Measurements from ENCODE around the gene SMYD3.
"Not testable (repeated sequence)": the region's sequence is repeated elsewhere in the genome, so short reads cannot be mapped to it uniquely, and the experiment has no call there.

The SMYD3 gene

DNA sequence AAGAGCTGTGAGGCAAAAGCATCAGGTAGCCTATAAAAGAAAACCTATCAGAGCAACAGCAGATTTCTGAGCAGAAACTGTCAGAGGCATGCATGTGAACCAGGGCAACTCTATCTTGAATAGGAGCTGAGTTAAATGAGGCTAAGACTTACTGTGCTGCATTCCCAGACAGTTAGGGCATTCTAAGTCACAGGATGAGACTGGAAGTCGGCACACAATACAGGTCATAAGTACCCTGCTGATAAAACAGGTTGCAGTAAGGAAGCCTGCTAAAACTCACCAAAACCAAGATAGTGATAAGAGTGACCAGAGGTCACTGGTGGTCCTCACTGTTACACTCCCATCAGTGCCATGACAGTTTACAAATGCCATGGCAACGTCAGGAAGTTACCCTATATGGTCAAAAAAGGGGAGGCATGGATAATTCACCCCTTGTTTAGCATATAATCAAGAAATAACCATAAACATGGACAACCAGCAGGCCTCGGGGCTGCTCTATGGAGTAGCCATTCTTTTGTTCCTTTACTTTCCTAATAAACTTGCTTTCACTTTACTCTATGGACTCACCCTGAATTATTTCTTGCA, 150.0 kb downstream of the SMYD3 start:
- not testable (repeated sequence) for FAIRE-seq; DNase-seq (ENCODE audit: low spot score)

DNA sequence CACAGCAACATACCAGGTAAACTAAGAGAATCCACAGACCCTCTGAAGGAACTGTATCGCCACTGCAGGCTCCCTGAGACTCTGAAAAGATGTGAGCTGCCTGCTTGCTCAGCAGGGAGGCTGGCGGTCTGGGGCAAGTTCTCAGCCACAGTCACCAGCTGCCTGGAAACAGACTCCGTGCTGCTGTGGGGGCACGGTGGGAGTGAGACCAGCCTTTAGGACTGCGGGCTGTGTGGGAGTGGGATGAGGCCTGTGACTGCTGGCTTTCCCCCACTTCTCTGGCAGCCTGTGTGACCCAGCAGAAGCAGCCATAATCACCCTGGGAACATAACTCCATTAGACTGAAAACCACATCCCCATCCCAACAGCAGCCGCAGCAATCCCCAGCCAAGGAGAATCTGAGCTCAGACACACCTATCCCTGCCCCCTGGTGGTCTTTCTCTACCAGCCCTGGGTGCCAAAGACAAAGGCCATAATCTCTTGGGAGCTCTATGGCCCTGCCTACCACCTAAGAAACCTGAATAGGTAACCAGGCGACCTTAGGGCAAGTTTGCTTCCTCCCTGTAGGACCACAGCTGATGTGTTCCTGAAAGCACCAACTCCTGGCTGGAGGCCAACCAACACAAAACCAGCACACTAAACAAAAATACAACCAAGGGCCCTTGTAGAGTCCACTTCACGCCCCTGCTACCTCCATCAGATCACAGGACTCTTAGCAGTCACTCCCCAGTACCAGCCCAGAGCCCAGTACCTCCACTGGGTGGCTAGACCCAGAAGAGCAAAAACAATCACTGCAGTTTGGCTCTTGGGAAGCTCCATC, 151.5 kb downstream of the SMYD3 start:
- no peak for FAIRE-seq
- DNase-seq (ENCODE audit: low spot score): no peak

DNA sequence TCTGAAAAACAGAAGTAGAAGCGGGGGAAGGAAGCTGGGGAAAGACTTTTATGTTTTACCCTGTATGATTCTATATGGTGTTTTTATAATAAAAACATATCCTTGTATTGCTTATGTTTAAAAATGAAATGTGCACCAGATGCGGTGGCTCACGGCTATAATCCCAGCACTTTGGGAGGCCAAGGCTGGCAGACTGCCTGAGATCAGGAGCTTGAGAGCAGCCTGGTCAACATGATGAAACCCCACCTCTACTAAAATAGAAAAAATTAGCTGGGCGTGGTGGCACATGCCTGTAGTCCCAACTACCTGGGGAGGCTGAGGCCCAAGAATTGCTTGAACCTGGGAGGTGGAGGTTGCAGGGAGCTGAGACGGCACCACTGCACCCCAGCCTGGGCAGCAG, 155.4 kb downstream of the SMYD3 start:
- no peak for FAIRE-seq
- DNase-seq (ENCODE audit: low spot score): no peak

DNA sequence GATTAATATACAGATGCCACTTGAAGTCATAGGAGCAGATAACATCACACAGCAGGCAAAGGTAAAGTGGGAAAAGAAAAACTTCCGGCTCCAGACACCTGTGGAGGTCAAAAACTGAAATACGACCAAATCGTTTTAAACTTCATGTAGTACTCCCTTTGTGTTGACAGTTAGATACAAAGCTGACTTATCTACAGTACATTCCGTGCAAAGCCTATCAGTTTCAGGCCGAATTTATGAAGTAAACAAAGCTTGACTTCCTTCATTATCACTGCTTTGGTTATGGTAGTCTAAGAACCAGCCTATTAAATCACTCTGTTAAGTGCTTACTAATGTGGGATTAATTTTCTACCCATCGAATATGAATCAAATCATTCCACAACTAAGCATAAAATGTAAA, 156.3 kb downstream of the SMYD3 start:
- DNase-seq (ENCODE audit: low spot score) (no peak), FAIRE-seq (no peak)

DNA sequence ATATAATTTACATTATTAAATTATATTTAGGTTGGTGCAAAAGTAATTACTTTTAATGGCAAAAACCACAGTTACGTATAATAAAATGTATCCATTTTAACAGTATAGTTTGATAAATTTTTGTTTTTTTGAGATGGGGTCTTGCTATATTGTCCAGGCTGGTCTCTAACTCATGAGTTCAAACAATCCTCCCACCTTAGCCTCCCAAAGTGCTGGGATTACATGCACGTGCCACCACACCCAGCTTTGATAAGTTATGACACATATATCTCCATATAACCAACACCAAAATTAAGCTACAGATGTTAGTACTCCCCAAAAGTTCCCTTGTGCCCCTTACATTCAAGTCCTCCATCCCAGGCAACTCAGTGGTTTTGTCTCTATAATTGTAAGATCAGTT, 163.1 kb downstream of the SMYD3 start:
- no peak for DNase-seq (ENCODE audit: low spot score)
- no peak for FAIRE-seq

DNA sequence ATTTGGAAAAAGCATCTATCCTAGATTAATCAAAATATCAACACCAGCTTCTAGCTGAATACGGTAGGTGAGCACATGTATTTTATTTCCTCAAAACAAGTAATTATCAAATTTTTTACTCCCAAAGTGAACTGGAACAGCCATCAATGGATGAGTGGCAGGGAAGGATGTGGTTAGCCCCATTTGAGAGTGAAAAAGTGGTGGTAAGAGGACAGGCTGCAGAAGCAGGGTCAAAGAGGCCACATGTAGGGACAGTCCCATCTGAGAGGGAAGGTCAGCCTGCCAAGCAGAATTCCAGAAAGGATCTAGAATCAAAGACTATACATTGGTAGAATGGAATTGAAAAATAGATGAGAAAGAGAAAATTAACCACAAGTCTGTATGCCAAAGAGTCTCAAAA, 163.8 kb downstream of the SMYD3 start:
- DNase-seq (ENCODE audit: low spot score) (no peak), FAIRE-seq (no peak)

DNA sequence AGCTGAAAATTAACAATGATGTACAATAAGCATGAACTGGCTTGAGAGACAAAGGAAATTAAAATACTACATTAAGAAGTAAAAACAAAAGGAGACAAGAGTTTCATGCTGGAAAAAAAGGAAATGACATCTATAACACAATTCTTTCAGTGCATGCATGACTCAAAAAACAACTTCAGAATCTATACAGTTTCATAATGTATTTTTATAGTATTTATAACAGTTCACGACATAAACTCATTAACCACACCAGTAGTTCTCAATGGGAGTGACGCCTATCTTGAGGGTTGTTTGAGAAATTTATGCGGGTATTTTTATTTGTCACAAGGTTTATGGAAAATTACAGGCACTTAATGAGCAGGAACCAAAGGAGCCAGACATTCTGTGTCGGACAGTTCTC, 168.5 kb downstream of the SMYD3 start:
- DNase-seq (ENCODE audit: low spot score) (no peak), FAIRE-seq (no peak)

DNA sequence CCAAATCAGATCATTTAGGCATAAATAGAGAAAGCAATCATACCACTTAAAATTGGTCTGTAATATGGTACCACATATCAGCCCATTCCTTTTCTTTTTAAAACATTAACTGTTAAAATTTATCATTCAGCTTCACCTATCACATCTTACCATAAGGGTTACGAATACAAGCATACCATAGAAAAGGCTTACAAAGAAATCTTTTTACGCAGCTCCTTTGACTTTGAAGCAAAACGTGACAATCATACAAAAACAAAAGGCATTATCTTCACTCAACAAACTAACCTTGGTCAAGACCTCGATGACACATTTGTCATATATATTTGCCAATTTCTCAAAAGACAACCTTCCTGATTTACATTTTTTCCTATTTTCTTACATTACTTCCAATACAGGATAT, 169.0 kb downstream of the SMYD3 start:
- DNase-seq (ENCODE audit: low spot score) (no peak), FAIRE-seq (no peak)

DNA sequence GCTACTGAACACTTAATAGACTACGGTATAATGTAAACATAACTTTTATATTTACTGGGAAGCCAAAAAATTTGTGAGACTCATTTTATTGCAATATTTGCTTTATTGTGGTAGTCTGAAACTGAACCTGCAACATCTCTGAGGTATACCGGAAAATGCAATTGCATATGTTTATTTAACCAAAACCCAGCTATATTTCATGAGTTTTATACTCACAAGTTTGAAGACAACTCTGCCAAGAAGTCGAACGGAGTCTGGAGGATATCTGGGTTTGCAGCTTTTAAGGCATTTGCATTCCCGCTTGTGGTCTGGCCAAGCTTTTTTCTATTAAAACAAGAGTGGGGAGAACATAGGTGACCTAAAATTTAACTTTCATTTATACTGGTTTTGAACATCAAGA, 171.9 kb downstream of the SMYD3 start:
- DNase-seq (ENCODE audit: low spot score): no peak
- FAIRE-seq: no peak

DNA sequence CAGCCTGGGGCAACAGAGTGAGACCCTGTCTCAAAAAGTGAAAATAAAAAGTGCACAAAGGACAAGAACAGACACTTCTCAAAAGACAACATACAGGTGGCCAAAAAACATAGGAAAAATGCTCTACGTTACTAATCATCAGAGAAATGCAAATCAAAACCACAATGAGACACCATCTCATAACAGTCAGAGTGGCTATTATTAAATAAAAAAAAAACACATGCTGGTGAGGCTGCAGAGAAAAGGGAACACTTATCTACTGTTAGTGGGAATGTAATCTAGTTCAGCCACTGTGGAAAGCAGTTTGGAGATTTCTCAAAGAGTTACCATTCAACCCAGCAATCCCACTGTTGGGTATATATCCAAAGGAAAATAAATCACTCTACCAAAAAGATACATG, 173.2 kb downstream of the SMYD3 start:
- DNase-seq (ENCODE audit: low spot score): no peak
- no peak for FAIRE-seq

DNA sequence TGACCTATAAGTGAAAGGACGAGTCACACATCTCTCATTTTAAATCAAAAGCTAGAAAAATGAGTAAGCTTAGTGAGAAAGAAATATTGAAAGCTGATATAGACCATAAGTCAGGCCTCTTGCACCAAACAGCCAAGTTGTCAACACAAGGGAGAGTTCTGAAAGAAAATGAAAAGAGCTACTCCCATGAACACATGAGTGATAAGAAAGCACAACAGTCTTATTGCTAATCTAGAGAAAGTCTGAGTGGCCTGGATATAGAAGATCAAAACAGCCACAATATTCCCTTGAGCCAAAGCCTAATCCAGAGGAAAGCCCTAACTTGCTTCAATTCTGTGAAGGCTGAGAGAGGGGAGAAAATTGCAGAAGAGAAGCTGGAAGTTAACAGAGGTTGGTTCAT, 175.0 kb downstream of the SMYD3 start:
- FAIRE-seq (no peak), DNase-seq (ENCODE audit: low spot score) (no peak)

DNA sequence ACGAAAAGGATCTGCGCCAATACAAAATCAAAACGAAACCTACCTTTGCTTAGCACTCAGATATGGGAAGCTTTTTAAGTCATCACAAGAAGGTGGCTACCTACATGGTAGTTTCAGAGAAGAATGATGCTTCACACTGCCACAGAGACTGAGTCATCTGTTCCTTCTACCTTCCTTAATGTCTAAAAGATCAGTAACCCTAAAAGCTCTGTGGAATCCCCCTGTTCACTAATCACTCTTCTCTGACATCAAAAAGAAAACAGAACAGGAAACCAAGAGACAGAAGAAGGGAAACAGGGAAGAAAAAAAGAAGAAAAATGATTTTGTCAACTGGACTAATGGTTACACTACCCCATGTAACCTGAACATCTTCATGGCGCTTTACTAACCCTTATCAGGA, 177.2 kb downstream of the SMYD3 start:
- DNase-seq (ENCODE audit: low spot score) (no peak), FAIRE-seq (no peak)

DNA sequence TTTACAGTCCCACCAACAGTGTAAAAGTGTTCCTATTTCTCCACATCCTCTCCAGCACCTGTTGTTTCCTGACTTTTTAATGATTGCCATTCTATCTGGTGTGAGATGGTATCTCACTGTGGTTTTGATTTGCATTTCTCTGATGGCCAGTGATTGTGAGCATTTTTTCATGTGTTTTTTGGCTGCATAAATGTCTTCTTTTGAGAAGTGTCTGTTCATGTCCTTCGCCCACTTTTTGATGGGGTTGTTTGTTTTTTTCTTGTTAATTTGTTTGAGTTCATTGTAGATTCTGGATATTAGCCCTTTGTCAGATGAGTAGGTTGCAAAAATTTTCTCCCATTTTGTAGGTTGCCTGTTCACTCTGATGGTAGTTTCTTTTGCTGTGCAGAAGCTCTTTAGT, 177.8 kb downstream of the SMYD3 start:
- not testable (repeated sequence) for DNase-seq (ENCODE audit: low spot score); FAIRE-seq

DNA sequence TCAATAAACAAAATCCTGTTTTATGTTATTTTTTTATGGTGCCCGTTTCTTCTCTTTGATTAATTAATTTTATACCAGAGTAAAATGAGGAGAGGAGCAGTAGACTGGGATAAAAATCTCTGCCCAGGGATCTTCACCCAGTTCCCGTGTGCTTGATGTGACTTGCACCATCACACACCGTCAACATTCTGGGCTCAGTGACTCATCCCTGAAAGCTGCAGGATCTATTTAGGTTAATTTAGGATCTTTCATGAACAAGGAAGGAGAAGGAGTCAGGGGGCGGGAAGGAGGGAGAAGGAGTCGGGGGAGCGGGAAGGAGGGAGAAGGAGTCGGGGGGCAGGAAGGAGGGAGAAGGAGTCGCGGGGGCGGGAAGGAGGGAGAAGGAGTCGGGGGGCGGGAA, 182.4 kb downstream of the SMYD3 start:
- FAIRE-seq: no peak
- DNase-seq (ENCODE audit: low spot score): peak; percentile 80

DNA sequence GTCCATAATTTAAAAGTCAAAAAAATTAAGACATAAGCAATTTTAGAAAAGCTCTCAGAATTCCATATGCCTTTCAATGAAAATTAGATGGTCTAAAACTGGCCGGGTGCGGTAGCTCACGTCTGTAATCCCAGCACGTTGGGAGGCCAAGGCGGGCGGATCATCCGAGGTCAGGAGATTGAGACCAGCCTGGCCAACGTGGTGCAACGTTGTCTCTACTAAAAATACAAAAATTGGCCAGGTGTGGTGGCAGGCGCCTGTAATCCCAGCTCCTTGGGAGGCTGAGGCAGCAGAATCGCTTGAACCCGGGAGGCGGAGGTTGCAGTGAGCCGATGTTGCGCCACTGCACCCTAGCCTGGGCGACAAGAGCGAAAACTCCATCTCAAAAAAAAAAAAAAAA, 183.0 kb downstream of the SMYD3 start:
- not testable (repeated sequence) for FAIRE-seq; DNase-seq (ENCODE audit: low spot score)

DNA sequence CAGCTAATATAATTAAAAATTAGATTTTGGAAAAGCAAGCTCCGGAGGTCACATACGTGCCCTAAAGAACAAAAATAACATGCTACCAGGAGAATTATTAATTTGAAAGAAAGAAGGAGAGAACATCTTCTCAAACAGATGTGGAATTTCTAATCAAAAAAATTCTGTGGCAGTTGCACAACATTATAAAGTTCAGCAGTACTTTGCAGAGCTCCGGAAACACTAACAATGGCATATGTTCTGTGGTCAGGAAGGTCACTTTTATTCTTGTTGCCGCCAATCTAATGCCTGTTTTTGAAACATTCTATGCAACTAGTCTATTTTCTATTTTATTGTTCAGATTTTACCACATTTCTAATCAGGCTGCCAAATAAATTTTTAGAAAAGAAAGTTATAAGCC, 186.8 kb downstream of the SMYD3 start:
- FAIRE-seq (no peak), DNase-seq (ENCODE audit: low spot score) (no peak)

DNA sequence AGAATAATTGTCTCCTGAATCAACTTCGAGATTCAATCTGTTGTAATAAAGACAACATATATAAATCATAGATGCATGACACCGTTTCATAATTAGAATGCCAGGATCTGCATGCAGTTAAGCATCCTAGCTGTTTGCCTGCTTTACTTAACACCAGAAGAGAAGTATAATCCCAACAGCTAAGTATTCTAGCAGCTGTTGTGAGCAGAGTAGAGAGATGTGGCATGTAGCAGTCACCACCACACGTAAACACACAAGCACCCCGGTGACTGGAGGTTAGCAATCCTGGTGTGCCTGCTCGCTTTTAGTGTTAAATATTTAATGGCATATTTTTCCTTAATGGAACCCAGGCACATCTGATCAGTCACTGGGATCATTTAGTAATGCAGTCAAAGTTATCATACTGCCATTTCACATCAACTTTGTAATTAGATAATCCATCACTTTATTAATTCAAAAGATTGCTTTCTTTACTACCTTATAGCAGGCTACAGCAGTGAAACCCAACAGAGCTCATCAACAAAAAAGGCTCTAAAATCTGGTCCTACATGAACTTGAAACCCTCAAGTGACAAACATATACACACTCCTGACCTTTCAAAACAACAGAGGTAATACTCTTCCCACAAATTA, 187.9 kb downstream of the SMYD3 start:
- DNase-seq (ENCODE audit: low spot score) (no peak), FAIRE-seq (no peak)

DNA sequence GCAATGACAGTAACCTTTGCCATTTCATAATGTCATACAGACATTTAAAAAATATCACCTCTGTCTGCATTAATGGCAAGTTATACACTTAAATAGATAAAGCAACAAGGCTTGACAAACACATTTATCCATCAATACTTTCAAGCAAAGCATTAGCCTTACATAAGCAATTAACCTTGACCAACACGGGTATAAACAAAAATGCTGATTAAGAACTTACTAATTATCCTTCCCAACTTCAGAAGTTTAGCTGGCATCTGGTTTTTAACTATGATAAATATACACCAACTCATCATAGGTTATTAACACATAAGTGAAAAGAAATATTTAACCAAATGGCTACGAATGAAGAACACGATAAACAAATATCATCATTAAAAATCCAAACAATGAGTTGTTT, 188.5 kb downstream of the SMYD3 start:
- FAIRE-seq: no peak
- DNase-seq (ENCODE audit: low spot score): no peak

DNA sequence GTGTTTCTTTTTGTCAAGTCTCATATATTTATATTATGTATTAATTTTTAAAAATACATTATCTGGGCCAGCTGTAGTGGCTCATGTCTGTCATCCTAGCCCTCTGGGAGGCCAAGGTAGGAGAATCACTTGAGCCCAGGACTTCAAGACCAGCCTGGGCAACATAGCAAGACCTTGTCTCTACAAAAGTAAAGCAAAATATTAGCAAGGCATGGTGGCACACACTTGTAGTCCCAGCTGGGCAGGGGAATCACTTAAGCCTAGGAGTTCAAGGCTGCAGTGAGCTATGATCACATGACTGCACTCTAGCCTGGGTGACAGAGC, 189.1 kb downstream of the SMYD3 start:
- FAIRE-seq (no peak), DNase-seq (ENCODE audit: low spot score) (no peak)

DNA sequence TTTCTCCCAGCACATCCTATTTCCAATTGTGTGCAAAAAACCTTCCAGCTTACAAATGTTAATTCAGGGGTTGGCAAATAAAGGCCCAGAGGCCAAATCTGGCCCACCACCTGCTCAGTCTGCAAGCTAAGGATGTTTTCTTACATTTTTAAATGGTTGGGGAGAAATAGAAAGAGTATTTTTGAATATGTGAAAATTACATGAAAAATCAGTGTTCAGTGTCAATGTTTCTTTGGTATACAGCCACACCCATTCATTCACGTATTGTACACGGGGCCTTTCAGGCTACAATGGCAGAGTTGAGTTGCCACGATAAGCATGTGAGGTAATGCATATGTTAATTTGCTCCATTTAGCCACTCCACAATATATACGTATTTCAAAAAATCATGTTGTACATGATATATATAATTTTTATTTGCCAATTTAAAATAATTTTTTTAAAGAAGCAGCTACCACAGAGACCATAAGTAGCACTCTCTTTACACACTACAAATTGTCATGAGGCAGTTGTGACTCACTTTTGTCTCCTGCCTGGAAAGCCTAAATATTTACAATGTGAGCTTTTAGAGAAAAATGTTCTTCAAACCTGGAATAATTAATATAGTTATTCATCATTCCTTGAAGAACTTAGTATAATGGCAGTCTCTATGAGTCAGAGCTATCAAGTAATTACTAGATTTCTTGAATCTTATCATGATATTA, 189.6 kb downstream of the SMYD3 start:
- DNase-seq (ENCODE audit: low spot score) (no peak), FAIRE-seq (no peak)

DNA sequence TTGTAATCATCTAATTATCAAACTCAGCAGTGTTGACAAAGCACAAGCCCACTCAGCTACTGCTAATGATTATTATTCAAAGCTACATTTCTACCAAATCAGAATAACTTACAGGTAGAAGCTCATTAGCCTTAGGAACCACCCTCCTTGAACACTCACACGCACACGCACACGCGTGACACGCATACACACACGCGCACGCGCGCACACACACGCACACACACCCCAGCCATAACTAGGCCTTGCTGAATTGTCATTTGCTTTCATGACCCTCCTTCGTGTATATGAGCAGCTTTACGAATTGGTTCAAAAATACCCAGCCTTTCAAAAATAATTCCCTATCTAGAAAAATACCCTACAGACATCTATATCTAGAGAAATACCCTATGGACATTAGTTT, 195.6 kb downstream of the SMYD3 start:
- no peak for DNase-seq (ENCODE audit: low spot score)
- no peak for FAIRE-seq

DNA sequence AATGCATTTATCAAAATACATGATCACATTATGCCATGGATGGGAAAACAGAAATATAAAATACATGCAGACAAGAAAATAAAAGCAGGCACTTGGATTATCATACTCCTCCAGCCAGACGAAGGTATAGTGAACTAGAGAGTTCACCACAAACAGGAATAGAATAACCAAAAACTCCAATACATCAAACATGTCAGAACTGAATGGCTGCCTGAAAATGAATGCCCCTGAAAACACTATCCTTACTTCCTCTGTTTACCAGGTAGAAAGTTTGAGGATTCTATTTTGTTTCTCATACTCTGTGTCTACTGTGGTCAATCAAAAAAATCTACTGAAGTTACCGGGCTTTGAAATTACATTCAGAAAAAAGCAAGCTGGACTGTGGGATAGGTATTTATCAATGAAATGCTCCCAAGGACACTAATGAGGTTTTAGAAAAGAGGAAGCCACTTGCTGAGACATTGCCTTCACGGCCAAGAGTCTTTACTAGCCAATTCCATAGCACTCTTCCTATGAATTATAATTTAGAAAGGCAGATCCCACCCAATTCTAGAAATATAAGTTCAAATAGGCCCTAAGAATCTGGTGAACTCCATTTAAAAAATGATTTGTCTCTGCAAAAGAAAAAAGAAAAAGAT, 197.7 kb downstream of the SMYD3 start:
- DNase-seq (ENCODE audit: low spot score): no peak
- FAIRE-seq: no peak

Data from urothelium cell line (cell line).